Type B pancreatic cell (in vitro differentiated cells): ENCODE data around the gene SUSD6. TPM values are rescaled to one million over a fixed set of nuclear protein-coding genes. Genes with fewer than 3 reads are reported as not detected.
"Not testable (repeated sequence)": the region's sequence is repeated elsewhere in the genome, so short reads cannot be mapped to it uniquely, and the experiment has no call there.

Source experiments
- DNase-seq: peaks from one replicate; pipeline ENCODE4 v3.0.0; 2021; ENCODE audit warnings: mixed read lengths; ENCODE audit not compliant: unreplicated experiment; ENCODE audit errors: extremely low spot score
- H3K27ac Mint-ChIP-seq: 2 replicates; pipeline ENCODE4 v1.8.0; 2021; ENCODE audit warnings: mild to moderate bottlenecking, mixed read lengths
- H3K27me3 Mint-ChIP-seq: 2 replicates; pipeline ENCODE4 v1.8.0; 2021; ENCODE audit warnings: mixed read lengths
- H3K36me3 Mint-ChIP-seq: 2 replicates; pipeline ENCODE4 v1.8.0; 2021; ENCODE audit warnings: mixed read lengths
- H3K4me1 Mint-ChIP-seq: one replicate; pipeline ENCODE4 v1.8.0; 2021; ENCODE audit warnings: mixed read lengths; ENCODE audit not compliant: unreplicated experiment
- H3K4me3 Mint-ChIP-seq: 2 replicates; pipeline ENCODE4 v1.8.0; 2021; ENCODE audit warnings: mild to moderate bottlenecking, mixed read lengths
- H3K9me3 Mint-ChIP-seq: 2 replicates; pipeline ENCODE4 v1.8.0; 2021; ENCODE audit warnings: mixed read lengths
- CTCF ChIP-seq: fragments of 200-600 bp; sonication (generic); conservative IDR thresholded peaks from 2 replicates; pipeline ENCODE4 v1.5.0; 2021; ENCODE audit warnings: antibody characterized with exemption, mild to moderate bottlenecking
- total RNA-seq: library from RNA; stranded (reverse); gene quantifications from 2 replicates; pipeline ENCODE4 v1.2.1, GENCODE V29; 2021; ENCODE audit warnings: low replicate concordance

Gene SUSD6
- total RNA-seq, 1 donor from 2014 or later, result 31.7 TPM

GRCh38 chr14:69694730-69695281 lies 83.4 kb downstream of the SUSD6 start:
- H3K4me1 Mint-ChIP-seq, result peaks cover 68% of the 10 kb centered on the region
- H3K27me3 Mint-ChIP-seq, result no peaks in the 10 kb centered on the region
- DNase-seq, result no peak
- H3K27ac Mint-ChIP-seq, result peak overlapping the region; percentile 85
- H3K9me3 Mint-ChIP-seq, result no peaks in the 10 kb centered on the region
- H3K36me3 Mint-ChIP-seq, result peaks cover 3% of the 10 kb centered on the region
- TF ChIP-seq CTCF, result no peak
- H3K4me3 Mint-ChIP-seq, result no peak overlapping the region

GRCh38 chr14:69695322-69696203 lies 84.2 kb downstream of the SUSD6 start:
- Mint-ChIP-seq H3K4me1 (peaks cover 63% of the 10 kb centered on the region), H3K36me3 (peaks cover 3% of the 10 kb centered on the region)
- no peak for DNase-seq

GRCh38 chr14:69696204-69696527 lies 84.8 kb downstream of the SUSD6 start:
- Mint-ChIP-seq H3K36me3 (peaks cover 3% of the 10 kb centered on the region), H3K4me1 (peaks cover 64% of the 10 kb centered on the region), H3K9me3 (no peaks in the 10 kb centered on the region), H3K4me3 (peak overlapping the region; percentile 11), H3K27me3 (no peaks in the 10 kb centered on the region), H3K27ac (peak overlapping the region; percentile 71)
- no peak for TF ChIP-seq CTCF
- no peak for DNase-seq

More at GRCh38 chr14:69695322-69696203, 84.2 kb downstream of the SUSD6 start:
- TF ChIP-seq CTCF, result no peak
- peak overlapping the region; percentile 71 for H3K27ac Mint-ChIP-seq
- no peaks in the 10 kb centered on the region for H3K27me3 Mint-ChIP-seq
- H3K9me3 Mint-ChIP-seq, result no peaks in the 10 kb centered on the region
- peak overlapping the region; percentile 14 for H3K4me3 Mint-ChIP-seq

GRCh38 chr14:69696633-69697557 lies 85.5 kb downstream of the SUSD6 start:
- Mint-ChIP-seq H3K4me3 (peak overlapping the region; percentile 5), H3K27ac (peak overlapping the region; percentile 54), H3K9me3 (no peaks in the 10 kb centered on the region), H3K27me3 (no peaks in the 10 kb centered on the region), H3K4me1 (peaks cover 71% of the 10 kb centered on the region), H3K36me3 (peaks cover 3% of the 10 kb centered on the region)
- TF ChIP-seq CTCF, result no peak
- no peak for DNase-seq

- Mint-ChIP-seq H3K27ac (peak overlapping the region; percentile 32), H3K4me1 (peaks cover 60% of the 10 kb centered on the region), H3K4me3 (no peak overlapping the region), H3K9me3 (no peaks in the 10 kb centered on the region), H3K27me3 (no peaks in the 10 kb centered on the region), H3K36me3 (no peaks in the 10 kb centered on the region)
- no peak for TF ChIP-seq CTCF
- DNase-seq, result no peak
These were observed 87.2 kb downstream of the SUSD6 start for GRCh38 chr14:69698572-69698971.

GRCh38 chr14:69699243-69699642 lies 87.8 kb downstream of the SUSD6 start:
- not testable (repeated sequence) for H3K36me3 Mint-ChIP-seq, H3K4me3 Mint-ChIP-seq, H3K9me3 Mint-ChIP-seq, H3K27ac Mint-ChIP-seq, H3K27me3 Mint-ChIP-seq, DNase-seq
- peaks cover 60% of the 10 kb centered on the region for H3K4me1 Mint-ChIP-seq
